ENCODE measurements around the gene OSGEP.
"Not testable (repeated sequence)": the region's sequence is repeated elsewhere in the genome, so short reads cannot be mapped to it uniquely, and the experiment has no call there.

Gene OSGEP

GRCh38 chr14:20446889-20447288 lies 7.7 kb downstream of the OSGEP start:
- no peak for TF ChIP-seq CTCF (conservative IDR thresholded peaks at IDR 0.05; ENCODE audit: low read depth)
- DNase-seq (ENCODE audit: low spot score), result no peak
- ChIA-PET CTCF (no interaction called here), POLR2A (ENCODE audit: low non-redundant PET) (no interaction called here)
- no peak overlapping the region for H3K27ac ChIP-seq

DNA sequence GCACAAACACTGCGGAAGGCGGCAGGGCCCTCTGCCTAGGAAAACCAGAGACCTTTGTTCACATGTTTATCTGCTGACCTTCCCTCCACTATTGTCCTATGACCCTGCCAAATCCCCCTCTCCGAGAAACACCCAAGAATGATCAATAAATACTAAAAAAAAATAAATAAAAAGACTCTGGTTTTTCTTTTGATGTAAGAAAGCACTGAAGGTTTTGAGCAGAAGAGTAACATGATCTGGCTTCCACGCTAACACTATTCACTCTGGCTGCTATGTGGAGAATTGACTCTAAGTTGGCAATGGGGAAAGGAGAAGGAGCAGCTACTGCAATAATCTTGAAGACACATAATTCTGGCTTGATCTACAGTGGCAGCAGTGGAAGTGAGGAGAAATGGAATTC lies 11.0 kb downstream of the OSGEP start:
- DNase-seq (ENCODE audit: low spot score); POLR2A ChIA-PET (ENCODE audit: low non-redundant PET); CTCF ChIA-PET; H3K27ac ChIP-seq: not testable (repeated sequence)

GRCh38 chr14:20441461-20441860 lies 13.2 kb downstream of the OSGEP start:
- CTCF ChIA-PET, result no interaction called here
- POLR2A ChIA-PET (ENCODE audit: low non-redundant PET), result no interaction called here
- TF ChIP-seq CTCF (conservative IDR thresholded peaks at IDR 0.05; ENCODE audit: low read depth), result no peak

GRCh38 chr14:20440882-20441281 lies 13.7 kb downstream of the OSGEP start:
- no peak for DNase-seq (ENCODE audit: low spot score)
- TF ChIP-seq CTCF (conservative IDR thresholded peaks at IDR 0.05; ENCODE audit: low read depth), result no peak
- no peak overlapping the region for H3K27ac ChIP-seq
- ChIA-PET POLR2A (ENCODE audit: low non-redundant PET) (no interaction called here), CTCF (interaction anchor here (1.0 kb wide), 1 partner anchor 25 kb away, joined by 3 read pairs; no protein-coding TSS in a partner anchor)

More at GRCh38 chr14:20441461-20441860, 13.2 kb downstream of the OSGEP start:
- no peak for DNase-seq (ENCODE audit: low spot score)
- H3K27ac ChIP-seq, result no peak overlapping the region

GRCh38 chr14:20440465-20440864 lies 14.1 kb downstream of the OSGEP start:
- no peak for DNase-seq (ENCODE audit: low spot score)
- no peak for TF ChIP-seq CTCF (conservative IDR thresholded peaks at IDR 0.05; ENCODE audit: low read depth)
- ChIA-PET POLR2A (ENCODE audit: low non-redundant PET) (no interaction called here), CTCF (interaction anchor here (0.7 to 1.0 kb wide), 2 partner anchors 25 to 39 kb away, joined by 3 read pairs; no protein-coding TSS in a partner anchor)
- H3K27ac ChIP-seq, result no peak overlapping the region

DNA sequence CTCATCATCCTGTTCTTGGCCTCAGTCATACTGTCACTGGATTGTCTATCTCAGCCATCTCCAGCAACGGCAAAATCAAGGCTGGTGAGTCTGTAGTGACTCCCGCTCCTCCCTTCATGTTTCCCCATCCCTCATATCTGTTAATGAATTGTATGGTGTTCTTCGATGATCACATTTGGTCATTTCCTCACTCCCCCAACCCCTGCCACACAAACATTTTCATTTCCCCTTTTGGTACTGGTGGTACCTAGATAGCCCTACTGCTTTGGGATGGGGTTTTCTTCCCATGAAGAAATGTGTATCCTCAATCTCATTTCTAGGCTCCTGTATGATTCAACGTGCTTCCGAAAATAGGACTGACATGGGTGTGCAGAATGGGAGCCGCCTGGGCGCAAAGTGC lies 15.9 kb downstream of the OSGEP start:
- ChIA-PET CTCF (no interaction called here), POLR2A (ENCODE audit: low non-redundant PET) (no interaction called here)
- DNase-seq (ENCODE audit: low spot score), result no peak
- no peak overlapping the region for H3K27ac ChIP-seq
- TF ChIP-seq CTCF (conservative IDR thresholded peaks at IDR 0.05; ENCODE audit: low read depth), result no peak

DNA sequence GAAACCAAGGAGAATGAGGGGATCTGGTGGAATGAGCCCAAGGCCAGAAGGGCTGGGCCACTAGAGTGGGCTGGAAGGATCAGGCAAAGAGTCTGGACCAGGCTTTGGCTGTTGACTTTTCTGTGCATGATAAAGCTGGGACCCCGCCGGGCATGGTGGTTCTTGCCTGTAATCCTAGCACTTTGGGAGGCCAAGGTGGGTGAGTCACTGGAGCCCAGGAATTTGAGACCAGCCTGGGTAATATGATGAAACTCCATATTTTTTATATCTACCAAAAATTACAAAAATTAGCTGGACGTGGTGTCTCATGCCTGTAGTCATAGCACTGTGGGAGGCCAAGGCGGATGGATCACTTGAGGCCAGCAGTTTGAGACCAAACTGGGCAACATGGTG lies 18.3 kb downstream of the OSGEP start:
- POLR2A ChIA-PET (ENCODE audit: low non-redundant PET), result no interaction called here

More for the DNA sequence above, 18.3 kb downstream of the OSGEP start:
- peak overlapping the region; percentile 74 for H3K27ac ChIP-seq
- peak; percentile 34 for DNase-seq (ENCODE audit: low spot score)
- TF ChIP-seq CTCF (conservative IDR thresholded peaks at IDR 0.05; ENCODE audit: low read depth), result no peak
- CTCF ChIA-PET, result interaction anchor here (0.6 kb wide), 1 partner anchor 1765 kb away, joined by 3 read pairs; no protein-coding TSS in a partner anchor

All from RWPE1 (cell line).